Liver (tissue), 3 donors: ENCODE results near the gene BNC2.

Experiments used
- ATF3 ChIP-seq: IDR thresholded peaks from 2 replicates; pipeline ENCODE4 v1.6.1; 2016; ENCODE audit warnings: antibody characterized with exemption
- CTCF ChIP-seq: fragments of 150-350 bp; IDR thresholded peaks from 2 replicates; pipeline ENCODE4 v1.5.1; 2017; ENCODE audit warnings: improper control_type of control experiment, low read depth, low read length; ENCODE audit not compliant: missing input control
- FOXA1 ChIP-seq: IDR thresholded peaks from 2 replicates; pipeline ENCODE4 v1.6.1; 2016; ENCODE audit warnings: antibody characterized with exemption
- GABPA ChIP-seq, 2 donors: IDR thresholded peaks in 1 of 2; conservative IDR thresholded peaks in 1 of 2; 2 replicates each; pipeline ENCODE4 v1.6.1; 2016; ENCODE audit warnings: antibody characterized with exemption in 2 of 2, mild to moderate bottlenecking in 1 of 2, moderate library complexity in 1 of 2
- JUND ChIP-seq, 2 donors: IDR thresholded peaks; 2 replicates each; pipeline ENCODE4 v1.6.1; 2016; ENCODE audit warnings: antibody characterized with exemption in 2 of 2
- MAX ChIP-seq: IDR thresholded peaks from 2 replicates; pipeline ENCODE4 v1.6.1; 2016; ENCODE audit warnings: antibody characterized with exemption
- RAD21 ChIP-seq, 2 donors: IDR thresholded peaks; 2 replicates each; pipeline ENCODE4 v1.6.1; 2016; ENCODE audit warnings: antibody characterized with exemption in 2 of 2, mild to moderate bottlenecking in 2 of 2
- REST ChIP-seq: IDR thresholded peaks from 2 replicates; pipeline ENCODE4 v1.6.1; 2016; ENCODE audit warnings: antibody characterized with exemption, mild to moderate bottlenecking
- SP1 ChIP-seq: IDR thresholded peaks from 2 replicates; pipeline ENCODE4 v1.6.1; 2018; ENCODE audit warnings: antibody characterized with exemption, mild to moderate bottlenecking
- TAF1 ChIP-seq: conservative IDR thresholded peaks from 2 replicates; pipeline ENCODE4 v1.6.1; 2016; ENCODE audit warnings: antibody characterized with exemption, mild to moderate bottlenecking
- ZBTB33 ChIP-seq: IDR thresholded peaks from 2 replicates; pipeline ENCODE4 v1.6.1; 2016; ENCODE audit warnings: antibody characterized with exemption
- donor health status: healthy.
- donor health status: healthy.

- TF ChIP-seq CTCF = no peak
- no peak for TF ChIP-seq JUND (IDR thresholded peaks at IDR 0.05)
- no peak for TF ChIP-seq RAD21 (IDR thresholded peaks at IDR 0.05)
- no peak for TF ChIP-seq MAX
- TF ChIP-seq SP1 = no peak
- TF ChIP-seq GABPA (IDR thresholded peaks at IDR 0.05 in 1 of 2, conservative IDR thresholded peaks at IDR 0.05 in 1 of 2) = no peak
- no peak for TF ChIP-seq ATF3
- no peak for TF ChIP-seq ZBTB33
- TF ChIP-seq FOXA1 = no peak
- no peak for TF ChIP-seq TAF1
- TF ChIP-seq REST = no peak
Observed at GRCh38 chr9:16869131-16869881, 1.2 kb downstream of the BNC2 start.
